Sigmoid colon (tissue), 7 donors: Measurements from ENCODE around the gene SACM1L. TPM values are rescaled to one million over a fixed set of nuclear protein-coding genes. Genes with fewer than 3 reads are reported as not detected.

ENCODE experiments used
- DNase-seq: peaks from one replicate; pipeline ENCODE4 v3.0.0-alpha.2; 2019
- H3K27ac ChIP-seq, 4 donors: fragments of 200-600 bp; sonication (generic); one replicate each; pipeline ENCODE4 v1.5.1; 2016 to 2019; ENCODE audit warnings: mild to moderate bottlenecking in 1 of 4
- H3K27me3 ChIP-seq, 3 donors: fragments of 200-600 bp; sonication (generic); one replicate each; pipeline ENCODE4 v1.5.1; 2019; ENCODE audit warnings: mild to moderate bottlenecking in 1 of 3
- H3K36me3 ChIP-seq, 4 donors: fragments of 200-600 bp; sonication (generic); one replicate each; pipeline ENCODE4 v1.5.1; 2016 to 2019
- H3K4me1 ChIP-seq, 4 donors: fragments of 200-600 bp; sonication (generic); one replicate each; pipeline ENCODE4 v1.5.1; 2017 to 2019
- H3K4me3 ChIP-seq, 4 donors: fragments of 200-600 bp; sonication (generic); one replicate each; pipeline ENCODE4 v1.5.1; 2017 to 2019; ENCODE audit warnings: mild to moderate bottlenecking in 2 of 4, moderate library complexity in 1 of 4
- H3K9me3 ChIP-seq, 4 donors: fragments of 200-600 bp in 3 of 4; sonication (generic) in 3 of 4; one replicate each; pipeline versions ENCODE4 v1.5.1 to v1.6.1; 2013 to 2019
- EP300 ChIP-seq, 4 donors: sonication (generic); formaldehyde crosslinking; IDR thresholded peaks; one replicate each; pipeline ENCODE4 v1.6.1; 2017; ENCODE audit warnings: antibody characterized with exemption in 4 of 4
- POLR2A ChIP-seq, 2 donors: fragments of 450-650 bp; IDR thresholded peaks; one replicate each; pipeline ENCODE4 v1.6.1; 2016; ENCODE audit warnings: antibody characterized with exemption in 2 of 2, mild to moderate bottlenecking in 2 of 2, moderate library complexity in 2 of 2
- POLR2AphosphoS5 ChIP-seq, 4 donors: sonication (generic); formaldehyde crosslinking; IDR thresholded peaks; one replicate each; pipeline ENCODE4 v1.6.1; 2017; ENCODE audit warnings: antibody characterized with exemption in 4 of 4
- WGBS, 2 donors: extraction: QIAGEN DNeasy Blood & Tissue Kit; methylation state at CpG; one replicate each; pipeline ENCODE4 v1.1.7; 2013; 5-methylcytosine and 5-hydroxymethylcytosine counted together
- intact Hi-C: fragments of 100-400 bp; cut with DNase I; formaldehyde crosslinking; loops from one replicate; pipeline ENCODE4 v1.15.1; 2023
- polyA plus RNA-seq, 3 donors: library from polyadenylated mRNA; stranded (reverse); fragments of 200-250 nt; gene quantifications; one replicate each; pipeline ENCODE4 v1.2.3, GENCODE V29; 2013
- total RNA-seq, 4 donors: library from RNA; depleted of rRNA; stranded (reverse); fragments of >200 nt; gene quantifications; one replicate each; pipeline ENCODE4 v1.1.0, GENCODE V29; 2016
- TF ChIP-seq, protein P1 (sequence below), 4 experiments: fragments of 450-650 bp in 3 of 4; fragments of 200-600 bp in 1 of 4; IDR thresholded peaks; one replicate each; pipeline ENCODE4 v1.5.1; 2016 to 2019; ENCODE audit warnings: antibody characterized with exemption in 4 of 4, mild to moderate bottlenecking in 3 of 4, moderate library complexity in 2 of 4
- donor health status: healthy with polysubstance abuse.
- donor health status: Bipolar disorder and iron deficiency.
- donor health status: healthy.

The SACM1L gene
- total and polyA plus RNA-seq, 7 donors = 21.6 to 44.6 (median 38.5) TPM

DNA sequence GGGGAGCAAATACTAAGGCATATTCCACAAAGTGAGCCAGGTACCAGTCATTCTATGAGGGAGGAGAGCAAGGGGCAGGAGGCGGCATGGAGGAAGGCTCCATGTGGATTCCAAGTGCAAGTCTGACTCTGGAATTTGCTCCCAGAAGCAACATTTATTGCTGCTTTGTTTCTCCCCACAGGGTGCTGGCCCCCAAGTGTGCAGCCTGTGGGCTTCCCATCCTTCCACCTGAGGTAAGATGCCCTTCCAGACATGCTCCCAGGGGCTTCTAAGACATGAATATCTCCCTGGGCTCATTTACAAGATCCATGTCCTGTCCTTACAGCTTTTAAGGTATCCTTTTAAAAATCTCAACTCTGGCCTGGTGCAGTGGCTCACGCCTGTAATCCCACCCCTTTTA lies 15.9 kb upstream of the SACM1L start:
- intact Hi-C loops = no loop called here
- no peak for DNase-seq
- H3K9me3 ChIP-seq = no peaks in the 10 kb centered on the region
- H3K4me1 ChIP-seq = peaks cover 0 to 28% (median 8%) of the 10 kb centered on the region in 4 donors
- no peaks in the 10 kb centered on the region for H3K27me3 ChIP-seq
- TF ChIP-seq EP300 (IDR thresholded peaks at IDR 0.05) (no peak), POLR2AphosphoS5 (IDR thresholded peaks at IDR 0.05) (no peak), POLR2A (IDR thresholded peaks at IDR 0.05) (no peak)
- TF ChIP-seq, protein P1, sequence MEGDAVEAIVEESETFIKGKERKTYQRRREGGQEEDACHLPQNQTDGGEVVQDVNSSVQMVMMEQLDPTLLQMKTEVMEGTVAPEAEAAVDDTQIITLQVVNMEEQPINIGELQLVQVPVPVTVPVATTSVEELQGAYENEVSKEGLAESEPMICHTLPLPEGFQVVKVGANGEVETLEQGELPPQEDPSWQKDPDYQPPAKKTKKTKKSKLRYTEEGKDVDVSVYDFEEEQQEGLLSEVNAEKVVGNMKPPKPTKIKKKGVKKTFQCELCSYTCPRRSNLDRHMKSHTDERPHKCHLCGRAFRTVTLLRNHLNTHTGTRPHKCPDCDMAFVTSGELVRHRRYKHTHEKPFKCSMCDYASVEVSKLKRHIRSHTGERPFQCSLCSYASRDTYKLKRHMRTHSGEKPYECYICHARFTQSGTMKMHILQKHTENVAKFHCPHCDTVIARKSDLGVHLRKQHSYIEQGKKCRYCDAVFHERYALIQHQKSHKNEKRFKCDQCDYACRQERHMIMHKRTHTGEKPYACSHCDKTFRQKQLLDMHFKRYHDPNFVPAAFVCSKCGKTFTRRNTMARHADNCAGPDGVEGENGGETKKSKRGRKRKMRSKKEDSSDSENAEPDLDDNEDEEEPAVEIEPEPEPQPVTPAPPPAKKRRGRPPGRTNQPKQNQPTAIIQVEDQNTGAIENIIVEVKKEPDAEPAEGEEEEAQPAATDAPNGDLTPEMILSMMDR (IDR thresholded peaks at IDR 0.05) = no peak
- H3K4me3 ChIP-seq = no peak overlapping the region
- 96 to 98% methylated on average over 2 of the region's 2 CpGs for WGBS, 2 donors
- no peak overlapping the region for H3K27ac ChIP-seq
- peaks cover 0 to 77% (median 7%) of the 10 kb centered on the region in 4 donors for H3K36me3 ChIP-seq

- 68 to 79% methylated on average over 7 of the region's 7 CpGs for WGBS, 2 donors
- Histone ChIP-seq H3K4me3 (no peak overlapping the region), H3K36me3 (peaks cover 0 to 70% (median 12%) of the 10 kb centered on the region in 4 donors), H3K9me3 (no peaks in the 10 kb centered on the region), H3K4me1 (peaks cover 0 to 18% (median 4%) of the 10 kb centered on the region in 4 donors), H3K27me3 (no peaks in the 10 kb centered on the region), H3K27ac (peak overlapping the region; percentile 62 to 77 (median 66))
- TF ChIP-seq POLR2AphosphoS5 (IDR thresholded peaks at IDR 0.05) (peak in 1 of 4 donors; percentile 22), EP300 (IDR thresholded peaks at IDR 0.05) (no peak)
- DNase-seq = no peak
- intact Hi-C loops = no loop called here
These were observed 12.7 kb upstream of the SACM1L start for GRCh38 chr3:45676325-45677032.

DNA sequence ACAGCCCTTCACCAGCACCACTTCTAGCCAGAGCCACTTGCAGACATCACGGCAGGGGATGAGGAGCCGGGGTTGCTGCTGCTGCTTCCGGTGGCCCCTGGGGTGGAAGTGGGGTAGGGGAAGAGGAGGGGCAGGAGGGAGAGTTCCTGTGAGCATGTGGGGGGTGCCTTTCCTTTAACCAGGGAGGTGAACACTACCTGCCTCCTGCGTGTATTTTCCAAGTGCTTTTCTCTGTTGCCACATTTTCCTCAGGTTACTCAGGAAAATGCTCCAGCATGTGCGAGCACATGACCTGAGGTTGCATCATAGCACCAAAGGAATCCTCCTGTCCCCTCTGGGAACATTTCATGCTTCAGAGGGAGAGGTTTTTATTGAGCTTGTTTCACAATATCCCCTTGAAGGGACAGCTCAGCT lies 12.2 kb upstream of the SACM1L start:
- H3K27ac ChIP-seq = peak overlapping the region; percentile 62 to 77 (median 66)

DNA sequence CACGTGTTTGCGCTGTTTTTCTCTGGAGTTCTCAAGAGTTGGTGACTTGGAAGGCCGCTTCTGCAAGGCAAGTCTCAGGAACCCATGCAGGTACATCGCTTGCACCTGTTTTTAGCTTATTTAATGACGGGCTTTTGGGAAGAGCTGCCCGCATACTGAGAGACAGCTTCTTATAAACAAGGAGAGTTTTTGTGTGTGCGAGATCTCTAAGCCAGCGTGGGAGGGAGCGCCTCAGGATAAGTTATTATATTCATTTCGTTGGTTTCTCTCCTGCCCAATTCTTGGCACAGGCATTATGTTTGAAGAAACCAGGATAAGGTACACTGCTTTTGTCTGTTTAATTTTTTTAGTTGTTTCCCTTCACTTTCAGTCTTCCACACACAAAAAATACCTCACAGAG lies 11.4 kb upstream of the SACM1L start:
- H3K27ac ChIP-seq = peak overlapping the region in 3 of 4 donors; percentile 20 to 77 (median 62)
- H3K36me3 ChIP-seq = peaks cover 0 to 57% (median 12%) of the 10 kb centered on the region in 4 donors
- H3K9me3 ChIP-seq = peaks cover 0 to 2% (median 0%) of the 10 kb centered on the region in 4 donors
- intact Hi-C loops = no loop called here
- no peak overlapping the region for H3K4me3 ChIP-seq
- peaks cover 0 to 11% (median 4%) of the 10 kb centered on the region in 4 donors for H3K4me1 ChIP-seq
- no peak for TF ChIP-seq POLR2A (IDR thresholded peaks at IDR 0.05)
- TF ChIP-seq EP300 (IDR thresholded peaks at IDR 0.05) = no peak
- TF ChIP-seq POLR2AphosphoS5 (IDR thresholded peaks at IDR 0.05) = no peak
- TF ChIP-seq, protein P1 (IDR thresholded peaks at IDR 0.05) = no peak
- 94 to 95% methylated on average over 10 of the region's 10 CpGs for WGBS, 2 donors
- no peak for DNase-seq
- H3K27me3 ChIP-seq = no peaks in the 10 kb centered on the region

More for the DNA sequence above, 12.2 kb upstream of the SACM1L start:
- Histone ChIP-seq H3K4me3 (no peak overlapping the region), H3K4me1 (peaks cover 0 to 12% (median 4%) of the 10 kb centered on the region in 4 donors), H3K9me3 (no peaks in the 10 kb centered on the region), H3K36me3 (peaks cover 0 to 65% (median 12%) of the 10 kb centered on the region in 4 donors), H3K27me3 (no peaks in the 10 kb centered on the region)
- intact Hi-C loops = no loop called here
- peak; percentile 20 to 61 (median 31) for TF ChIP-seq POLR2AphosphoS5 (IDR thresholded peaks at IDR 0.05)
- TF ChIP-seq, protein P1 (IDR thresholded peaks at IDR 0.05) = no peak
- WGBS, 2 donors = 43 to 84% methylated on average over 5 of the region's 5 CpGs
- DNase-seq = peak; percentile 89

DNA sequence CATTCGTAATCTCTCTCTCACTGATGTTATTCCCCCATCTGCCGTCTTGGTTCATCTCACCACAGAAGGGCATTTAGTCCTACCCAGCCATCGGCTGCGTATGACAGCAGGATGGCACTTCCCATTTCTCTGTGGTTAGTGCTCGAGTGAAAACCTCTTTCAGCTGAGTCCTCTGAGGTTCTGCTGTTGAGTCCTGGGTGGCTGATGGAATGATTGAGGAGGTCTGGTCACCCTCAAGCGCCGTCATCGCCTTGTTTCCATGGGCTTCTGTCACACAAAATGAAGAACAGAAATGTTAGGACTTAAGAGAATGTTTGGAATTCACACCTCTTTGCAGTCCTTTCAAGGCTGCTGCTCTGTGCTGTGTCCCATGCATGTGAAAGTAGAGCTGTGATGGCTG lies 9.4 kb upstream of the SACM1L start:
- no peak overlapping the region for H3K4me3 ChIP-seq
- H3K27ac ChIP-seq = no peak overlapping the region
- no peak for DNase-seq
- peaks cover 0 to 3% (median 0%) of the 10 kb centered on the region in 4 donors for H3K9me3 ChIP-seq
- TF ChIP-seq, protein P1 (IDR thresholded peaks at IDR 0.05) = no peak
- TF ChIP-seq EP300 (IDR thresholded peaks at IDR 0.05) = no peak
- TF ChIP-seq POLR2A (IDR thresholded peaks at IDR 0.05) = no peak
- TF ChIP-seq POLR2AphosphoS5 (IDR thresholded peaks at IDR 0.05) = no peak
- H3K27me3 ChIP-seq = no peaks in the 10 kb centered on the region
- H3K4me1 ChIP-seq = peaks cover 0 to 11% (median 4%) of the 10 kb centered on the region in 4 donors
- 74 to 91% methylated on average over 8 of the region's 8 CpGs for WGBS, 2 donors
- intact Hi-C loops = no loop called here
- peaks cover 0 to 38% (median 5%) of the 10 kb centered on the region in 4 donors for H3K36me3 ChIP-seq
